Central memory CD8-positive, alpha-beta T cell (primary cell): ENCODE results near the gene NFIA.

Experiments
- ATAC-seq: fragments of 150-1000 bp; cut with Tn5 transposase; replicated peaks from 2 replicates; pipeline ENCODE4 v1.10.0; 2022; ENCODE audit warnings: mild to moderate bottlenecking, moderate FRiP score, moderate number of reproducible peaks; ENCODE audit not compliant: poor library complexity, severe bottlenecking; ENCODE audit errors: extremely low read depth
- DNase-seq, 2 donors: peaks; one replicate each; pipeline ENCODE4 v3.0.0; 2021; ENCODE audit warnings: low spot score in 2 of 2
- H3K27ac Mint-ChIP-seq: one replicate; pipeline ENCODE4 v1.8.0; 2022; ENCODE audit warnings: low read depth, mild to moderate bottlenecking, moderate library complexity, mixed read lengths
- H3K27me3 Mint-ChIP-seq: one replicate; pipeline ENCODE4 v1.8.0; 2022; ENCODE audit warnings: mixed read lengths
- H3K36me3 Mint-ChIP-seq: one replicate; pipeline ENCODE4 v1.8.0; 2022; ENCODE audit warnings: mild to moderate bottlenecking, moderate library complexity, mixed read lengths; ENCODE audit not compliant: insufficient read depth
- H3K4me1 Mint-ChIP-seq: one replicate; pipeline ENCODE4 v1.8.0; 2022; ENCODE audit warnings: mixed read lengths
- H3K4me3 Mint-ChIP-seq: one replicate; pipeline ENCODE4 v1.8.0; 2022; ENCODE audit warnings: mild to moderate bottlenecking, moderate library complexity, mixed read lengths
- H3K9me3 Mint-ChIP-seq: one replicate; pipeline ENCODE4 v1.8.0; 2022; ENCODE audit warnings: mixed read lengths

The NFIA gene

GRCh38 chr1:61348025-61348665 is 265.8 kb downstream of the NFIA start:
- Mint-ChIP-seq H3K27ac (no peak overlapping the region), H3K27me3 (no peaks in the 10 kb centered on the region), H3K4me3 (no peak overlapping the region), H3K9me3 (no peaks in the 10 kb centered on the region), H3K36me3 (no peaks in the 10 kb centered on the region), H3K4me1 (no peaks in the 10 kb centered on the region)
- ATAC-seq (no peak), DNase-seq (no peak)

GRCh38 chr1:61352845-61353435 is 270.6 kb downstream of the NFIA start:
- Mint-ChIP-seq H3K9me3 (no peaks in the 10 kb centered on the region), H3K27me3 (no peaks in the 10 kb centered on the region), H3K4me1 (no peaks in the 10 kb centered on the region), H3K4me3 (no peak overlapping the region), H3K27ac (no peak overlapping the region), H3K36me3 (no peaks in the 10 kb centered on the region)
- no peak for ATAC-seq
- DNase-seq, result no peak

- H3K36me3 Mint-ChIP-seq, result no peaks in the 10 kb centered on the region
- DNase-seq, result no peak
- H3K27ac Mint-ChIP-seq, result no peak overlapping the region
- H3K4me3 Mint-ChIP-seq, result no peak overlapping the region
- H3K9me3 Mint-ChIP-seq, result no peaks in the 10 kb centered on the region
- no peaks in the 10 kb centered on the region for H3K27me3 Mint-ChIP-seq
- no peak for ATAC-seq
- no peaks in the 10 kb centered on the region for H3K4me1 Mint-ChIP-seq
Observed at GRCh38 chr1:61353797-61354406, 271.5 kb downstream of the NFIA start.

- no peak overlapping the region for H3K27ac Mint-ChIP-seq
- no peaks in the 10 kb centered on the region for H3K36me3 Mint-ChIP-seq
- no peak overlapping the region for H3K4me3 Mint-ChIP-seq
- H3K27me3 Mint-ChIP-seq, result no peaks in the 10 kb centered on the region
- no peaks in the 10 kb centered on the region for H3K9me3 Mint-ChIP-seq
- DNase-seq (no peak), ATAC-seq (no peak)
- H3K4me1 Mint-ChIP-seq, result no peaks in the 10 kb centered on the region
Observed at GRCh38 chr1:61356016-61356415, 273.7 kb downstream of the NFIA start.

- DNase-seq (no peak), ATAC-seq (no peak)
- H3K4me3 Mint-ChIP-seq, result no peak overlapping the region
- no peak overlapping the region for H3K27ac Mint-ChIP-seq
- H3K9me3 Mint-ChIP-seq, result no peaks in the 10 kb centered on the region
- no peaks in the 10 kb centered on the region for H3K4me1 Mint-ChIP-seq
- no peaks in the 10 kb centered on the region for H3K36me3 Mint-ChIP-seq
- H3K27me3 Mint-ChIP-seq, result no peaks in the 10 kb centered on the region
Observed at GRCh38 chr1:61356995-61357394, 274.6 kb downstream of the NFIA start.

GRCh38 chr1:61357539-61357938 is 275.2 kb downstream of the NFIA start:
- Mint-ChIP-seq H3K27ac (no peak overlapping the region), H3K27me3 (no peaks in the 10 kb centered on the region), H3K4me3 (no peak overlapping the region), H3K4me1 (no peaks in the 10 kb centered on the region), H3K9me3 (no peaks in the 10 kb centered on the region), H3K36me3 (no peaks in the 10 kb centered on the region)
- no peak for DNase-seq
- ATAC-seq, result no peak

- Mint-ChIP-seq H3K27ac (no peak overlapping the region), H3K27me3 (no peaks in the 10 kb centered on the region), H3K4me1 (no peaks in the 10 kb centered on the region), H3K4me3 (no peak overlapping the region), H3K36me3 (no peaks in the 10 kb centered on the region), H3K9me3 (no peaks in the 10 kb centered on the region)
- no peak for DNase-seq
- no peak for ATAC-seq
Observed at GRCh38 chr1:61358770-61359455, 276.6 kb downstream of the NFIA start.

GRCh38 chr1:61361931-61362330 is 279.6 kb downstream of the NFIA start:
- H3K27ac Mint-ChIP-seq, result no peak overlapping the region
- H3K36me3 Mint-ChIP-seq, result no peaks in the 10 kb centered on the region
- no peaks in the 10 kb centered on the region for H3K4me1 Mint-ChIP-seq
- DNase-seq, result no peak
- no peak overlapping the region for H3K4me3 Mint-ChIP-seq
- no peak for ATAC-seq
- no peaks in the 10 kb centered on the region for H3K27me3 Mint-ChIP-seq
- H3K9me3 Mint-ChIP-seq, result no peaks in the 10 kb centered on the region

- Mint-ChIP-seq H3K9me3 (no peaks in the 10 kb centered on the region), H3K27ac (no peak overlapping the region), H3K27me3 (no peaks in the 10 kb centered on the region), H3K36me3 (no peaks in the 10 kb centered on the region), H3K4me3 (no peak overlapping the region), H3K4me1 (no peaks in the 10 kb centered on the region)
- DNase-seq, result no peak
- no peak for ATAC-seq
Observed at GRCh38 chr1:61362351-61362750, 280.0 kb downstream of the NFIA start.

GRCh38 chr1:61368366-61368765 is 286.0 kb downstream of the NFIA start:
- DNase-seq (no peak), ATAC-seq (no peak)
- H3K36me3 Mint-ChIP-seq, result no peaks in the 10 kb centered on the region
- H3K9me3 Mint-ChIP-seq, result no peaks in the 10 kb centered on the region
- no peak overlapping the region for H3K27ac Mint-ChIP-seq
- no peaks in the 10 kb centered on the region for H3K27me3 Mint-ChIP-seq
- H3K4me3 Mint-ChIP-seq, result no peak overlapping the region
- no peaks in the 10 kb centered on the region for H3K4me1 Mint-ChIP-seq

- Mint-ChIP-seq H3K4me3 (no peak overlapping the region), H3K27me3 (no peaks in the 10 kb centered on the region), H3K9me3 (no peaks in the 10 kb centered on the region), H3K27ac (no peak overlapping the region), H3K36me3 (no peaks in the 10 kb centered on the region), H3K4me1 (no peaks in the 10 kb centered on the region)
- no peak for ATAC-seq
- no peak for DNase-seq
Observed at GRCh38 chr1:61368876-61369275, 286.5 kb downstream of the NFIA start.

GRCh38 chr1:61370177-61370912 is 288.0 kb downstream of the NFIA start:
- no peak for ATAC-seq
- H3K36me3 Mint-ChIP-seq, result no peaks in the 10 kb centered on the region
- H3K4me1 Mint-ChIP-seq, result no peaks in the 10 kb centered on the region
- H3K9me3 Mint-ChIP-seq, result no peaks in the 10 kb centered on the region
- H3K27ac Mint-ChIP-seq, result no peak overlapping the region
- no peaks in the 10 kb centered on the region for H3K27me3 Mint-ChIP-seq
- H3K4me3 Mint-ChIP-seq, result no peak overlapping the region
- DNase-seq, result no peak
